Measurements from ENCODE around the gene PDE6A. TPM values are rescaled to one million over a fixed set of nuclear protein-coding genes. Genes with fewer than 3 reads are reported as not detected.

PDE6A gene
- total and polyA plus RNA-seq, 2 donors (not counting 3 experiments of a cell fraction or from before 2014, with no cell fraction given) = not detected

- FAIRE-seq (no peak), DNase-seq (ENCODE audit: low read depth, low spot score) (no peak)
- ChIA-PET POLR2A (no interaction called here), CTCF (interaction anchor here (1.3 to 3.3 kb wide), 3 partner anchors 11 to 149 kb away, joined by 8 to 18 read pairs (median 15); no protein-coding TSS in a partner anchor)
- no peak overlapping the region for H3K27ac ChIP-seq (ENCODE audit: insufficient read depth, low read depth, low read length)
- H3K9ac ChIP-seq (replicated peaks; ENCODE audit: extremely low read depth, insufficient read depth, low read length) = no peak overlapping the region
- H3K9me3 ChIP-seq (replicated peaks; ENCODE audit: control insufficient read depth, insufficient read depth, low read length) = no peaks in the 10 kb centered on the region
- H3K9me1 ChIP-seq (replicated peaks; ENCODE audit: control insufficient read depth, extremely low read depth, insufficient read depth, low read length) = no peaks in the 10 kb centered on the region
- H3K27me3 ChIP-seq (ENCODE audit: control insufficient read depth in 2 of 2, insufficient read depth in 2 of 2, low read length in 2 of 2) = no peaks in the 10 kb centered on the region
- no peaks in the 10 kb centered on the region for H4K20me1 ChIP-seq (replicated peaks; ENCODE audit: control insufficient read depth, extremely low read depth, insufficient read depth, low read length)
- intact Hi-C loops (cut with micrococcal nuclease) = no loop called here
- no peak for TF ChIP-seq JUN (IDR thresholded peaks at IDR 0.05; ENCODE audit: borderline replicate concordance, insufficient read depth, insufficient read length, low read depth)
- no peaks in the 10 kb centered on the region for H3K4me1 ChIP-seq (ENCODE audit: control insufficient read depth, extremely low read depth, insufficient read depth, low read length)
- H3K4me3 ChIP-seq (replicated peaks in 1 of 3; ENCODE audit: insufficient read depth in 1 of 3, low read depth in 1 of 3, low read length in 3 of 3) = no peak overlapping the region
- dilution Hi-C loops (cut with MboI; ENCODE audit: extremely low pct_ligation_motif_present, low sequenced_read_pairs) = no loop called here
- BruUV-seq (replicated peaks) = no TSS peak
- H2AFZ ChIP-seq (ENCODE audit: low read depth, low read length) = no peak overlapping the region
- no peaks in the 10 kb centered on the region for H3K36me3 ChIP-seq (ENCODE audit: control insufficient read depth in 2 of 2, extremely low read depth in 1 of 2, insufficient read depth in 2 of 2, low read length in 2 of 2)
- no peaks in the 10 kb centered on the region for H3K79me2 ChIP-seq (ENCODE audit: control insufficient read depth, insufficient read depth, low read length)
- no peak overlapping the region for H3K4me2 ChIP-seq (ENCODE audit: insufficient read depth, low read length)
These were observed 127.9 kb downstream of the PDE6A start for GRCh38 chr5:149816661-149817060.

- FAIRE-seq (no peak), DNase-seq (ENCODE audit: low read depth, low spot score) (no peak)
- Histone ChIP-seq H4K20me1 (replicated peaks; ENCODE audit: control insufficient read depth, extremely low read depth, insufficient read depth, low read length) (no peaks in the 10 kb centered on the region), H3K27me3 (ENCODE audit: control insufficient read depth in 2 of 2, insufficient read depth in 2 of 2, low read length in 2 of 2) (no peaks in the 10 kb centered on the region), H3K27ac (ENCODE audit: insufficient read depth, low read depth, low read length) (no peak overlapping the region), H3K9me3 (replicated peaks; ENCODE audit: control insufficient read depth, insufficient read depth, low read length) (no peaks in the 10 kb centered on the region), H3K9ac (replicated peaks; ENCODE audit: extremely low read depth, insufficient read depth, low read length) (no peak overlapping the region), H3K36me3 (ENCODE audit: control insufficient read depth in 2 of 2, extremely low read depth in 1 of 2, insufficient read depth in 2 of 2, low read length in 2 of 2) (no peaks in the 10 kb centered on the region), H3K4me1 (ENCODE audit: control insufficient read depth, extremely low read depth, insufficient read depth, low read length) (no peaks in the 10 kb centered on the region), H3K4me3 (replicated peaks in 1 of 3; ENCODE audit: insufficient read depth in 1 of 3, low read depth in 1 of 3, low read length in 3 of 3) (no peak overlapping the region), H3K79me2 (ENCODE audit: control insufficient read depth, insufficient read depth, low read length) (no peaks in the 10 kb centered on the region), H2AFZ (ENCODE audit: low read depth, low read length) (no peak overlapping the region), H3K9me1 (replicated peaks; ENCODE audit: control insufficient read depth, extremely low read depth, insufficient read depth, low read length) (no peaks in the 10 kb centered on the region), H3K4me2 (ENCODE audit: insufficient read depth, low read length) (no peak overlapping the region)
- CTCF ChIA-PET = interaction anchor here (1.3 to 1.9 kb wide), 5 partner anchors 15 to 179 kb away, joined by 3 to 9 read pairs (median 4); no protein-coding TSS in a partner anchor
- TF ChIP-seq MAX (IDR thresholded peaks at IDR 0.05; ENCODE audit: insufficient read depth, insufficient read length) (no peak), MYC (IDR thresholded peaks at IDR 0.05; ENCODE audit: low read depth, low read length) (no peak), GATA2 (IDR thresholded peaks at IDR 0.05; ENCODE audit: insufficient read depth, insufficient read length, low read depth, low read length) (no peak), EZH2 (IDR thresholded peaks at IDR 0.05; ENCODE audit: borderline replicate concordance, low read depth, low read length, severe bottlenecking) (no peak), FOS (IDR thresholded peaks at IDR 0.05; ENCODE audit: borderline replicate concordance, insufficient read depth, low read length) (no peak), POLR2AphosphoS5 (IDR thresholded peaks at IDR 0.05; ENCODE audit: insufficient read depth, low read depth, low read length) (no peak), POLR2A (IDR thresholded peaks at IDR 0.05; ENCODE audit: low read depth, low read length) (no peak), CTCF (IDR thresholded peaks at IDR 0.05; ENCODE audit: extremely low read depth in 1 of 2, insufficient read depth in 1 of 2, low read depth in 1 of 2, low read length in 2 of 2) (no peak), JUN (IDR thresholded peaks at IDR 0.05; ENCODE audit: borderline replicate concordance, insufficient read depth, insufficient read length, low read depth) (no peak)
- intact Hi-C loops (cut with micrococcal nuclease) (no loop called here), dilution Hi-C loops (cut with MboI; ENCODE audit: extremely low pct_ligation_motif_present, low sequenced_read_pairs) (no loop called here)
- POLR2A ChIA-PET = no interaction called here
- no TSS peak for BruUV-seq (replicated peaks)
These were observed 133.1 kb downstream of the PDE6A start for GRCh38 chr5:149811453-149811852.
